ENCODE results near the gene TMEM107.

DNA sequence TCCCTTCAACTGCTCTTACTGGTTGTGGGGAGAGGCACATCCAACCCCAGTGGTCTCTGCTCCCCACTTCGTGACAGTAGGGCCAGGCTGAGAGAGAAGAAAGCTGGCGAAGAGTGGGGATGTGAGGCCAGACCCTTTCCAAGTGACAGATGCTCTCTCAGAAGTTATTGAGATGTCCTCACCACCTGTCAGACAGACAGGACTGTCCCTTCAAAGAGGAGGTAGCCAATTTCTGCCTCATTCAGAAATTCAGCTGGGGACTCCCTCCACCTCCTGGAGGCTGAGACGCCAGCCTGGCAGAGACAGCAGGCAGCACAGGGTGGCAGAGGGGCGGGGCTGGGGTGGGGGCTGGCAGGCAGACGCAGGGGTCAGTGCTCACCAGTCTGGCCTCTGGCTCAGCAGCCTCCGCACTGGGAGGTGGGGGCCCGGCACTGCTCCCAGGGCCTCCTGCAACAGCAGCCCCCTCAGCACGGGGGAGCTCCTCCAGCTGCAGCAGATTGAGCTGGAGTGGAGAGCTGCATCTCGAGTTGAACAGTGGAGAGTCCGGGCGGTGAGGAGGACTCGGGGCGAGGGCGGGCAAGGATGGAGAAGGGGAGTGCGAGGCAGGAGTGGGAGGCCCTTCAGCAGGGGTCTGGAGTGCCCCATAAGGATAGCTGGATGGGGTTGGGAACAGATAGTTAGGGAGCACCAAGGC lies 33.1 kb downstream of the TMEM107 start:
- TF ChIP-seq EZH2 (IDR thresholded peaks at IDR 0.05; ENCODE audit: borderline replicate concordance, low read length): no peak
- no peak for TF ChIP-seq CTCF (conservative IDR thresholded peaks at IDR 0.05 in 1 of 2, IDR thresholded peaks at IDR 0.05 in 1 of 2; ENCODE audit: extremely low read depth in 1 of 2, insufficient read depth in 1 of 2, low read depth in 1 of 2, low read length in 2 of 2)

Data from mammary epithelial cell (primary cell).